Activated gamma-delta T cell (primary cell): ENCODE results near the gene KIF25.
"Not testable (repeated sequence)": the region's sequence is repeated elsewhere in the genome, so short reads cannot be mapped to it uniquely, and the experiment has no call there.

Experiments used
- DNase-seq: peaks from one replicate; lab custom pipeline; 2025; lab: John Stamatoyannopoulos, UW

KIF25 gene

DNA sequence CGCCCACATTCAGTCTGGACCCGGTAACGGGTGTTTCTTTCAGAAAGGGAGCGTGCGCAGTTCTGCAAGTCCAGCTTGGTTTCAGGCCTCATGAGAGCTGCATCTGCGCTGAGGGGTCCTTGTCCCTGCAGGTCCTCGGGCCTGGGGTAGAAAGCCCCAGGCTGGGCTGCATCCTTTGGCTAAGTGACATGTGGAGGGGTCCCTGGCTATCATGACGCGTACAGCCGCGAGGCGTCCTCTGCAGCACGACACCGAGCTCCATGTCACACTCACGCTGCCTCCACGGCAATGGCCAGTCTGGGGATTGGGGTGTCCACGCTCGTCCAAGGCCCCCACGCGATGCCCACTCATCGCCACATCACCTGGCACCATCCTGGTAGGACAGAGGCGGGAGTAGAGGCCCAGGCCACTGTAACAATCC lies 1.7 kb upstream of the KIF25 start:
- DNase-seq = no peak

GRCh38 chr6:167996424-167997199 lies 859 bp upstream of the KIF25 start:
- DNase-seq = no peak

GRCh38 chr6:167998215-167998614 lies 744 bp downstream of the KIF25 start:
- no peak for DNase-seq

DNA sequence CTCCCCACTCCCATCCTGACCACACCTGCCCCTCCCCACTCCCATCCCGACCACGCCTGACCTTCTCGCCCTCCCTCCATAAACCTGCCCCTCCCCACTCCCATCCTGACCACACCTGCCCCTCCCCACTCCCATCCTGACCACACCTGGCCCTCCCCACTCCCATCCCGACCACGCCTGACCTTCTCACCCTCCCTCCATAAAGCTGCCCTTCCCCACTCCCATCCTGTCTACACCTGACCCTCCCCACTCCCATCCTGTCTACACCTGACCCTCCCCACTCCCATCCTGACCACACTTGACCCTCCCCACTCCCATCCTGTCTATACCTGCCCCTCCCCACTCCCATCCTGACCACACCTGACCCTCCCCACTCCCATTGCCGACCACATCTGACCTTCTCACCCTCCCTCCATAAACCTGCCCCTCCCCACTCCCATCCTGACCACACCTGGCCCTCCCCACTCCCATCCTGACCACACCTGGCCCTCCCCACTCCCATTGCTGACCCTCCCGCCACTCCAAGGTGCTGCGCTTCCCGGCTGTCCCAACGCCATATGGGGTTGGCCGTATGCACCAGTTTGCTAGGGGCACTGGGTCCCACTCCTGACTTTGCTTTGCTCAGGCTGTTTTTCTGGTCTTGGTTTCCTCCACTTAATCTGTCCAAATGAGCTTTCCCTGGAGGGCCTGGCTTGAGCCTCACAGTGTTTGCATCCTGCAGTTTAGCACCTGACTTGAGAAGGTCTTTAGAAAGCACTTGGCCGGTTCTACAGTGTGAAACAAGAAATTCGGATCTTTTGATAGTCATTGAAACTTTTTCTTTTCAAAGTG lies 2.9 kb downstream of the KIF25 start:
- DNase-seq = no peak

DNA sequence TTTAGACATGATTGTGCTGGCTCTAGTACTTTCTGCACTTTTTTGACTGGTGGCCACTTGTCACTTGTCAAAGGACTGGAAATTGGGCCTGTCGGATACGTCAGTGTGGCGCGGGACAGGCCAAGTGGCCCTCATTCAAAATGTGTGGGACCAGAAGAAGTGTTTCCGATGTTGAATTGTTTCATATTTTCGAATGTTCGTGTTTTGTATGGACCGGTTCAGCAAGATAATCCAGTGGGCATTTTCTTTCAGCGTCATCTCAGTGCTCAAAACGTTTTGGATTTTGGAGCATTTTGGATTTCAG lies 3.5 kb downstream of the KIF25 start:
- DNase-seq = no peak

- not testable (repeated sequence) for DNase-seq
These were observed 4.0 kb downstream of the KIF25 start for GRCh38 chr6:168001514-168001913.

- no peak for DNase-seq
These were observed 5.3 kb downstream of the KIF25 start for GRCh38 chr6:168002804-168003203.

DNA sequence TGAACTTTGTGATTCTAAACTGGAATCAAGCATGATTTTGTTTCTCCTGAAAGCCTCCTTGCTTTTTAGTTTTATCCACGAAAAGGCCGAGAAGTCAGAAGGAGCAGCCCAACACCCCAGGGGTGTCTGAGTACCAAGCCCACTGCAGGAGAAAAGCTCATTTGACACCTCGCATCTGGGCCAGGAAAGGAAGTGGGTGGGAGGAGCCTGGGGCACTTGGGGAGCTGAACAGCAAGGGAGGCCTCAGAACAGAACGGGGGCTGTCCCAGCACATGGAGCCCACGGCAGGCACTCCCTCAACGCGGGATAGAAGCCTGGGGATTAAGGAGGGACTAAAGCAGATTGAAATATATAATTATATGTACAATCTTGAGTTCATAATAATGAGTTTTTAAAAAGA lies 6.6 kb downstream of the KIF25 start:
- DNase-seq = no peak

DNA sequence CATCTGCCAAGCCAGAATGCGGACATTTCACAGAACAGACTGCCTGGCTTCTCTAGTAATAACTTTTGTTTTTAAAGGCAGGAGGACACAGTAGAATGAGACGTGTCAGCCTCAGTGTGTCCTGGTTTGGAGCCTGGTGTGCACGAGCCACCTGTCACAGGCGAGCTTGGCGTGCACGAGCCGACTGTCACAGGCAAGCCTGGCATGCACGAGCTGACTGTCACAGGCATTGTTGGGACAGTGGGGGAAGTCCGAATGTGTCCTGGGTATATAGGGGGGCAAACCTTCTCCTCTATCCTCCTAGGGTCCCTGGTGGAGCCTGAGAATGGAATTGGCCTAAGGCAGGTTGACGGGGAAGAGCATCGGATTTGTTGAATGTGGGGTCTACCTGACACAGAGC lies 7.5 kb downstream of the KIF25 start:
- no peak for DNase-seq

GRCh38 chr6:168005796-168006195 lies 8.3 kb downstream of the KIF25 start:
- DNase-seq = no peak

GRCh38 chr6:168007592-168008338 lies 10.3 kb downstream of the KIF25 start:
- no peak for DNase-seq

GRCh38 chr6:168009331-168009730 lies 11.9 kb downstream of the KIF25 start:
- no peak for DNase-seq

DNA sequence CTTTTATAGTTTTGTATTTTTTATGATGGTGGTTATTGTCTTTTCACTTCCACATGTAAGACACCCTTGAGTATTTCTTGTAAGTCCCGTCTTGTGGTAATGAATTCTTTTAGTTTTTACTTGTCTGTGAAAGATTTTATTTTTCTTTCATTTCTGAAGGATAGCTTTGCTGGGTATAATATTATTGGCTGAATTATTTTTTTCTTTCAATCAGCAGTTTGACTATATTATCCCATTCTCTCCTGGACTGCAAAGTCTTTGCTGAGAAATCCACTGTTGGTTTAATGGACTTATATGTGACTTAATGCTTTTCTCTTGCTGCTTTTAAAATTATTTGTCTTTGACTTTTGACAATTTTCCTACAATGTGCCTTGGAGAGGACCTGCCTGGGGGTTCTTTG lies 13.8 kb downstream of the KIF25 start:
- DNase-seq = no peak

DNA sequence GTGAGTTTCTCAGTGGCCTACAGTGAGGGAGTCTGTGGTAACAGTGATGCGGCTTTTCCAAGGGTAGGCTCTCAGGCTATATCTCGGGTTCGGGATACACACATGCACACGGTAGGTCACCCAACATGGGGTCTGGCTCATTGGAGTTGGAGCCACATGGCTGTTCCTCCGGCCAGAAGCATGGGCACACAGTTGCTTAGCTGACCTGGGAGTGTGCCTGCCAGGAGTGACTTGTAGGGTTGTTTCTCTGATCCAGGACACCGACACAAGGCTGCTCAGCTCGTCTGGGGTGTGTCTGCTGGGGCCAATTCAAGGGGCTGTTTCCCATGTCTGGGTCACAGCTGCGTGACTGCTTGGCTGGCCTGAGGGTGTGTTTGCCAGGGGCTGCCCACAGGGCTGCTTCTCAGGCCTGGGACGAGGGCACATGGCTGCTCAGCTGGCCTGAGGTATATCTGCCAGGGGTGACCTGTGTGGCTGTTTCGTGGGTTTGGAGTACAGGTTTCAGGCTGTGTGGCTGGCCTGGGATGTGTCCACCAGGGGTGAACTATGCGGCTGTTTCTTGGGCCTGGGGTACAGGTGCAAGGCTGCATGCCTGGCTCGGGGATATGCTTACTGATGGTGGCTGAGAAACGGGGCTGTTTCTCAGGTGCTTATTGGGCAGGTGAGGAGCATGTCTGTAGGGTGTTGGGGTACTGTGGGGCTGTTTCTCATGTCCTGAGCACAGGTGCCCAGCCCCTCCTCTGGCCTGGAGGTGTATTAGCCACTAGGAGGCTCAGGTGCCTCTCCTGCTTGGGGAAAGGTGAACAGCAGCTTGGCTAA lies 15.2 kb downstream of the KIF25 start:
- DNase-seq = no peak

DNA sequence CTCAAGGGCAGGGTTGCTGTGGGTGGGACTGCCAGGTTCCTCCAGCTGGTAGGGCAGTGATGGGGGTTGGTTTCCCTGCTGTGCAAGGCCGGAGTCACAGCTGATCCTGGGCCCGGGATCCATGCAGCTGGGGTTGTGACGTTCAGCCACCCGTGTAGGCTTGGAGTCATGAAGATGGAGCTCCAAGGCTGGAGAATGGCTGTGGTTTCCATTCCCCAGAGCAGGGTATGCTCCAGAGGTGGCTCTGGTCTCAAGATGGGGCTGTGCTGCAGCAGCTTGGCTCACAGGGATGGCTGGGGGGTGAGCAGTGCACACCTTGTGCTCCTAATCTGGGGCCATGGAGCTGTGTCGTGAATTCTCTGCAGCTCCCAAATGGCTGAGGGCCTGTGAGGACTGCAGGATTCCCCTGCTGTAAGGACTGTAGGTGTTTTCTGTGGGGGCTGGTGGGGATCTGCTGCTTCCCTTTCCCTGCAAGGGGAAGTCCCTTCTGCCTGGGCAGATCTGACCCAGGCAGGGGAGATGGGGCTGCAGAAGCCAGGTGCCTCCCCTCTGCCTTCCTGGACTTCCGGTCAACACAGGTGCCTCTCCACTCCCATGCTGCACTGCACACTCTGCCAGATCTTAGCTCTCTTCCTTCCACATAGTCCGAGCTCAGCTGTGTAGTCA lies 15.9 kb downstream of the KIF25 start:
- no peak for DNase-seq

- no peak for DNase-seq
These were observed 17.0 kb downstream of the KIF25 start for GRCh38 chr6:168014428-168014827.

DNA sequence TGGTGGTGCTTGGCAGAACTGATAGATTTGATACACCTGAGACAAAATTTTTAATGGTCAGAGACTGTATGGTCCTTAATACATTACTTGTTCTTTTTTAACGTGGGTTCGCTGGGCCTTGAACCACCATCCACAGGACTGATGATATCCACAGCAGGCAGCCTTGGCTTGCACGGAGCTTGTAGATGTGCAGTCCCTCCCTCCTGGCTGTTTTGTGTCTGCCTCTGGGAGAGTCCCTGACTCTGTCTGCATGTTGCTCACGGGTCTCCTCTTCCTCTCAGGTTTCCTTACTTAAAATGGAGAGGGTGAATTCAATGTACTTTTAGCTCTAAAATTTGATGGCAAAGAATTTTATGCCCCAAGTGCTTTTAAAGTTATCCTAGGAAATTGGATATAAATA lies 17.5 kb downstream of the KIF25 start:
- no peak for DNase-seq

GRCh38 chr6:168015482-168016175 lies 18.2 kb downstream of the KIF25 start:
- no peak for DNase-seq

- no peak for DNase-seq
These were observed 18.7 kb downstream of the KIF25 start for GRCh38 chr6:168016176-168016620.

- no peak for DNase-seq
These were observed 19.5 kb downstream of the KIF25 start for GRCh38 chr6:168016721-168017525.
